GM12878 (cell line): ENCODE measurements around the gene DNAJC18.
"Not testable (repeated sequence)": the region's sequence is repeated elsewhere in the genome, so short reads cannot be mapped to it uniquely, and the experiment has no call there.

Experiments used
- CBFB ChIP-seq: IDR thresholded peaks from 2 replicates; pipeline ENCODE4 v1.6.1; 2016; ENCODE audit warnings: antibody characterized with exemption, low read depth
- CTCF ChIP-seq, 3 experiments: IDR thresholded peaks in 2 of 3; conservative IDR thresholded peaks in 1 of 3; 2 replicates each; pipeline ENCODE4 v1.5.1; 2011; ENCODE audit warnings: low read depth in 3 of 3, low read length in 3 of 3, mild to moderate bottlenecking in 3 of 3, control low read depth in 2 of 3, moderate library complexity in 2 of 3, inconsistent platforms in 1 of 3, mixed read lengths in 1 of 3; ENCODE audit not compliant: control insufficient read depth in 2 of 3, insufficient read depth in 1 of 3; ENCODE audit errors: extremely low read depth in 1 of 3
- EP300 ChIP-seq, 2 experiments: fragments of 150-350 bp in 1 of 2; IDR thresholded peaks; 2 replicates each; pipeline ENCODE4 v1.6.1; 2011 to 2012; ENCODE audit warnings: low read depth in 2 of 2, low read length in 2 of 2, borderline replicate concordance in 1 of 2, improper control_type of control experiment in 1 of 2, inconsistent platforms in 1 of 2; ENCODE audit not compliant: control insufficient read depth in 1 of 2
- IRF3 ChIP-seq: fragments of 450-650 bp; IDR thresholded peaks from 2 replicates; pipeline ENCODE4 v1.6.1; 2014; ENCODE audit warnings: mild to moderate bottlenecking
- POLR2A ChIP-seq: IDR thresholded peaks from 2 replicates; pipeline ENCODE4 v1.6.1; 2011; ENCODE audit warnings: low read depth, mild to moderate bottlenecking, low read length
- POLR2AphosphoS5 ChIP-seq: IDR thresholded peaks from 2 replicates; pipeline ENCODE4 v1.6.1; 2011; ENCODE audit warnings: mild to moderate bottlenecking, low read length, inconsistent platforms
- SREBF1 ChIP-seq: IDR thresholded peaks from 2 replicates; pipeline ENCODE4 v1.6.1; 2012; ENCODE audit warnings: mild to moderate bottlenecking, low read length
- TAF1 ChIP-seq: IDR thresholded peaks from 2 replicates; pipeline ENCODE4 v1.6.1; 2011; ENCODE audit warnings: mild to moderate bottlenecking, low read depth, low read length, borderline replicate concordance
- TARDBP ChIP-seq: IDR thresholded peaks from 2 replicates; pipeline ENCODE4 v1.6.1; 2016; ENCODE audit warnings: borderline replicate concordance
- ZBTB33 ChIP-seq: fragments of 450-650 bp; IDR thresholded peaks from 2 replicates; pipeline ENCODE4 v1.6.1; 2017; ENCODE audit warnings: mild to moderate bottlenecking
- ZNF207 ChIP-seq: fragments of 450-650 bp; IDR thresholded peaks from 2 replicates; pipeline ENCODE4 v1.6.1; 2014; ENCODE audit warnings: antibody characterized with exemption, mild to moderate bottlenecking, borderline replicate concordance
- ZNF274 ChIP-seq: IDR thresholded peaks from one replicate; pipeline ENCODE4 v1.8.0; 2011; ENCODE audit not compliant: insufficient read length, insufficient read depth

- not testable (repeated sequence) for TF ChIP-seq CBFB; EP300 (IDR thresholded peaks at IDR 0.05; ENCODE audit: borderline replicate concordance in 1 of 2, control insufficient read depth in 1 of 2, low read depth in 2 of 2, low read length in 2 of 2); SREBF1; IRF3; ZNF207; CTCF (IDR thresholded peaks at IDR 0.05 in 2 of 3, conservative IDR thresholded peaks at IDR 0.05 in 1 of 3; ENCODE audit: control insufficient read depth in 2 of 3, extremely low read depth in 1 of 3, insufficient read depth in 1 of 3, low read depth in 3 of 3, low read length in 3 of 3); TAF1; ZBTB33; ZNF274; POLR2AphosphoS5; TARDBP; POLR2A
Measured at GRCh38 chr5:139440416-139440815, 1.1 kb upstream of the DNAJC18 start.
